Measurements from ENCODE around the gene GNPTG.

GNPTG gene

DNA sequence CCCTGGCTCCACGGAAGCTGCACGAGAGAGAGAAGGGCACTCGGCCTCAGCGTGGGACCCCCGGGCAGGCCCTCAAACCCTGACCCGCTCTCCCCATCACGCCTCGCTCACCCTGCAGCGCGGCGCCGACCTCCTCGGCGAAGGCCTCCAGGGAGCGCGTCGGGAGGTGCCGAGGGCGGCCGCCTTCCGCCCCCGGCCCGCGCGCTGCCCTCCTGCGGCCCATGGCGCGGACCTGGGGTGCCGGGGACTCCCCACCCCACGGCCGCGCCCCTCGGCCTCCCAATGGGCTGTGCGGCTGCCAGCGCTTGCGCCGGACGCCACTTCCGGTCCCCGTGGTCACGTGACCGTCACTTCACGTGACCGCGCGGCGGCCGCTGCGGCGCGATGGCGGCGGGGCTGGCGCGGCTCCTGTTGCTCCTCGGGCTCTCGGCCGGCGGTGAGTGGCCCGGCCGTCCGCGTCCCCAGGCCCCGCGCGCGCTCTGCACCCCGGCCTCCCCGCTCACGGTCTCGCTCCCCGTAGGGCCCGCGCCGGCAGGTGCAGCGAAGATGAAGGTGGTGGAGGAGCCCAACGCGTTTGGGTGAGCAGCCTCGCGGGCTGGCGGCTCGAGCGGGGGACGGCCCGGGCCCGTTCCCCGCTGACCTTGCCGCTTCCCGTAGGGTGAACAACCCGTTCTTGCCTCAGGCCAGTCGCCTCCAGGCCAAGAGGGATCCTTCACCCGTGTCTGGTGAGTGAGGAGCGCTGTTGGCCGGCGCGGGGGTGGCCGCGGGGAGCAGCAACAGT lies at the start of gene GNPTG, which contains the start of gene TSR3:
TSS of gene GNPTG (plus strand) at position 350 of the 781 bp plus-strand sequence. CDS start at position 385, 35 bp downstream.
TSS of gene TSR3 (minus strand) at position 297 of the 781 bp plus-strand sequence. CDS start at position 223, 74 bp downstream.
- peak; percentile 36 for DNase-seq

DNA sequence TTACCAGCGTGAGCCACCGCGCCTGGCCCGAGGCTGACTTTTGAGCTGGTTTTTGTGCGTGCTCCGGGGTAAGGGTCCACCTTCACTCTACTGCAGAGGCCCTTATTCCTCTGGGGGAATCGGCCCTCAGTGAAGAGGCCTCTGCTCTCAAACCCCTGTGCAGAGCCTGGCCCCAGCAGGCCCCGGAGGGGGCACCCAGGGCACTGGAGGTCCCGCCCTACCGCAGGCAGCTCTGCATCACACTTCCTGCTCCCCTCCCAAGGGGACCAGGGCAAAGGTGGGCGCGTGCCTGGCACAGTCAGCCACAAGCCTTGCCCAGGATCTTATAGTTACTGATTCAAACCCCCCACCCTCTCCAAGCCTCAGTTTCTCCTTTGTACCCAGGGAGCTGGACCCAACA lies 45.9 kb upstream of the GNPTG start:
- DNase-seq, result no peak

DNA sequence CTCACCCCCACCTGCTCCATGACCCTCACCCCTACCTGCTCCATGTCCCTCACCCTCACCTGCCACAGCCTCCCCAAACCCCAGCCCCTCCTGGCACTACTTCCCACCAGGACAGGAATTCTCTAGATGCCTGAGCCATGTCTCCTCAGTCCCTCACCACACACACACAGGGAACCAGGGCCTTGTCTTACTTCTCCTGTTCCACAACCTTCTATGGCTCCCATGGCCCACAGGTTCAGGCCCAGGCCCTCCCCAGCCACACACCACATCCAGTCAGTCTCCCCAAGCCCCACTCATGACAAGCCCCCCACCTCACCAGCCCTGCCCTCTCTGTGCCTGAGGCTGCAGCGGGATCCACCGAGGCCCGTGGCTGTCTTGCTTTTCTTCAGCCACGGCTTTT lies 45.4 kb upstream of the GNPTG start:
- DNase-seq, result no peak

DNA sequence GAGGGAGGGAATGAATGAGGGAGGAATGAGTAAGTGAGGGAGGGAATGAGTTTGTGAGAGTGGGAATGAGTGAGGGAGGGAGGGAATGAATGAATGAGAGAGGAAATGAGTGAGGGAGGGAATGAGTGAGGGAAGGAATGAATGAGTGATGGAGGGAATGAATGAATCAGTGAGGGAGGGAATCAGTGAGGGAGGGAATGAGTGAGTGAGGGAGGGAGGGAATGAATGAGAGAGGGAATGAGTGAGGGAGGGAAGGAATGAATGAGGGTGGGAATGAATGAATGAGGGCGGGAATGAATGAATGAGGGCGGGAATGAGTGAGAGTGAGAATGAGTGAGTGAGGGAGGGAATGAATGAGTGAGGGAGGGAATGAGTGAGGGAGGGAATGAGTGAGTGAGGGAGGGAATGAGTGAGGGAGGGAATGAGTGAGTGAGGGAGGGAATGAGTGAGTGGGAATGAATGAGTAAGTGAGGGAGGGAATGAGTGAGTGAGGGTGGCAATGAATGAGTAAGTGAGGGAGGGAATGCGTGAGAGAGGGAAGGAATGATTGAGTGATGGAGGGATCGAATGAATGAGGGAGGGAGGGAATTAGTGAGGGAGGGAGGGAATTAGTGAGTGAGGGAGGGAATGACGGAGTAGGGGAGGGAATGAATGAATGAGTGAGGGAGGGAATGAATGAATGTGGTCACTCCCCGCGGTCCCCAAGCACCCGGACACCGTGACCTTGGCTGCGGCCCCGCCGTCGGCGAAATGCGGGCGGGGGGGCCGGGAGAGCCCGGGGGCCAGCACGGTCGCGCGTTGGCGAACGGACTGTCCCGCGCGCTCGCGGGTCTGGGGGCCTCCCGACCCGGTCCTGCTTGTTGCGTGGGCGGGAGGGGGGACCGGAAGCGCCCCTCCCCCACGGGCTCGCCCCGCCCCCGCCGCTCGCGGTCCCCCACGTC lies 43.4 kb upstream of the GNPTG start:
- DNase-seq, result no peak

DNA sequence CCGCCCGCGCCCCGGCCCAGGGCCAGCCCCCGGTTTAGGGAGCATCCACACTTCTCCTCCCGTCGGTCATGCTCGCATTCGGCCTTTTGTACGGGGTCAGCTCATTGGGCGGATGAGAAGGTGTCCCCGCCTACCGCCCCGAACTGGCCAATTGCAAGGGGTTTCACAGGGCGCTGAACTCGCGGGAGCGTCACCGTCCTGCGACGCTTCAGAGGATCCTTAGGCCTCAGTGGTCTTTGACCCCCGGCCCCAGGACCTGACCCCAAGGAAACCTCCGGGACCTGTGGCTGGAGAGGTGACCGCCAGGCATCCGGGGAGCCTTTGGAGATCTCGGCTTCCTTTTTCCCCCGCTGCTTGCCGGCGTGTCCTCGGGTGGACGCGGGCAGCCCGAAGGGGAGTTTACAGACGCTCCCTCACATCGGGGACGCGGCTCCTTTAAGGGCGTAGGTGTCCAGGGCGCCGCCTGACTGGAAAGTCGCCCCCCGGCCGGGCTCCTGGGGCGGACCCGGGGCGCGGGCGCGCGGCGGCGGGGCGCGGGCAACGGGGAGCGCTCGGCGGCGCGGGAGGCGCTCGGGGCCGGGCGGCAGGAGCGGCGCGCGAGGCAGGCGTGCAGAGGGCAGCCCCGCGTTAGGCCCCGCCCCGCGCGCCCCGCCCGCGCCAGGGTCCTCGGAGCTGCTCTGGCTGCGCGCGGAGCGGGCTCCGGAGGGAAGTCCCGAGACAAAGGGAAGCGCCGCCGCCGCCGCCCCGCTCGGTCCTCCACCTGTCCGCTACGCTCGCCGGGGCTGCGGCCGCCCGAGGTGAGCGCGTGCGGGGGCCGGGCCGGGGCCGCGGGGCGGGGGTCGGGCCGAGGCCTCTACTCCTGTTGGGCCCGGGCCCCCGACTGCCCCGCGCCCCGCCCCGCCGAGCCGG lies 42.5 kb upstream of the GNPTG start, which contains the start of gene UBE2I:
TSS of gene UBE2I (plus strand) at position 660 of the 909 bp plus-strand sequence. CDS start 4,395 bp downstream, outside the sequence.
- peak; percentile 78 for DNase-seq

DNA sequence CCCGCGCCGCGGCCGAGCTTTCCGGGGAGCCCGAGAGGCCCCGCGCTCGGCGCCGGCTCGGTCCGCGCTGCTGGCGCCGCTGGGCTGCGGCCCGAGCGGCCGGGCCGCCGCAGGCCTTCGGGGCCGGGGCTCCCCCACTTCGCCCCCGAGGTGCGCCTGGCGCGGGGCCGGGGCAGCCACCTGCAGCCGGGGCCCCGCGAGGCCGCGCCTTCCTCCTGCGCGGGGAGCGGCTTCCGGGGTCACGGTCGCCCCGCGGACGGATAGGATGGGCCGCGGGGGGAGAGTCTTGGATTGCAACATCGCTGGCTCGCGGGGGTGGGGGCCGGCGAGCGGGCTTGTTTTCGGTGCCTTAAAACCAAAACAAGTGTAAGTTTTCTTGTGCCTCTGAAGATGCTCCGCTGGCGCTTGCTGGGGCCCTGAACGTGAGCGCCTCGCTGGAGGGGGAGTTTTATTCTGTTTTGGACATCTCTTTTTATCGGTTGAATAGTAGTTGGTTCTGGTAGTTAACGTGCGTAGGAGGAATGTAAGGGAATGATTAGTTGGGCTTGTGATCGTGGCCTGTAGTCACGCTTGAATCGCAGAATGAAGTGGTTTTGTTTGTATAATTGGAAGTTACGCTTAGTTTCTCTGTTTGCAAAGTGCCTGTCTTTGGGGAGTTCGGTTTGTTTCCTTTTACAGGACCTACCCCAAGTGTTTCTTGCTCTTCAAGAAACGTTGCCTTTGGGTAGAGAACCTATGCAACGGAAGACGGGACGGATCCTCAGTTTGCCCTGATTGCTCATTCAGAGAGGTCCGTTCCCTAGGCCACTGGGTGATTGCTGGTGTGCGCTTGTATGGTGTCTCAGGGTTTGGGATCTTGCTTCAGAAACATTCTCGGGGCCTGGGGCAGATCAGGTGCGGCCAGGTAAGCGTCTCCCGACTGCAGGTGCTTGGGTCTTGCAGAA lies 41.6 kb upstream of the GNPTG start:
- no peak for DNase-seq

DNA sequence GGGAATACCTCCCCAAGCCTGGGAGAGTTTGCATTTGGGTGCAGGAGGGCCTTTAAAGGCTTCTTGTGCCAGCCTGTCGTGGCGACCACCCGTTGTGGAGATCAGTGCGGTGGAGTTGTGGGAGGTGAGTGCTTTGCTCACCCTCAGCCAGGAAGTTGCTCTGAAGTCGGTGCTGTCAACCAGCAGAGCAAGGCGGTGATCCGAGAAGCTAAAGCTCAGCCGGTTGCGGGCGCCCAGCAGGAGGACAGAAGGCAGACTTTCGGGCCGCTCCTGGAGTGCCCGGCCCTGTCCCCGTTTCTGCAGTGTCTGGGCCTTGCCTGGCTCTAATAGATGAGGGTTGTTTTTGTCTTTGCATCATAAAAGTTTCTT lies 40.9 kb upstream of the GNPTG start:
- DNase-seq, result no peak

DNA sequence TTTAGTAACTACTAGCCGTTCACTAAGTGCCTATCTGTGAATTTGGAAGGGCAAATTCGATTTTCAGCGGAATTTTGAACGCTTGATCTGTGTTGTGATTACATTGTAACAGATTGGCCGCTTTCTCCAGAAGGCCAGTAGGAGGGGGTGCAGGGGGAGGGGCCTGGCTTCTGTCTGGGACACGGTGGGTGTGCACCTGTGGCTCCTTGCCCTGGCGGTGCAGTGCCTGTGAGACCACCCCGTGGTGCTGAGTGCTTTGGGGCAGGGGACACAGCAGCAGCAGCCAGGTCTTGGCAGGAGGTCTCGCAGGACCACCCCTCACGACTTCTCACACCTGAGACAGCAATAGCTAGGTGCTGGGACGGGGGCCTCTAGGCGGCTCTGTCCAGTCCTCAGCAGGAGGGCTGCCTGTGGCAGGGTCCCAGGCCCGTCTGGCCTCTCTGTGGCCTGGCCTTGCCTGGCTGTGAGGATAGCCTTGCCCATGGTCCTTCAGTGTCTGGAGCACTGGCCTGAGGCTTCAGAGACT lies 40.5 kb upstream of the GNPTG start:
- no peak for DNase-seq

DNA sequence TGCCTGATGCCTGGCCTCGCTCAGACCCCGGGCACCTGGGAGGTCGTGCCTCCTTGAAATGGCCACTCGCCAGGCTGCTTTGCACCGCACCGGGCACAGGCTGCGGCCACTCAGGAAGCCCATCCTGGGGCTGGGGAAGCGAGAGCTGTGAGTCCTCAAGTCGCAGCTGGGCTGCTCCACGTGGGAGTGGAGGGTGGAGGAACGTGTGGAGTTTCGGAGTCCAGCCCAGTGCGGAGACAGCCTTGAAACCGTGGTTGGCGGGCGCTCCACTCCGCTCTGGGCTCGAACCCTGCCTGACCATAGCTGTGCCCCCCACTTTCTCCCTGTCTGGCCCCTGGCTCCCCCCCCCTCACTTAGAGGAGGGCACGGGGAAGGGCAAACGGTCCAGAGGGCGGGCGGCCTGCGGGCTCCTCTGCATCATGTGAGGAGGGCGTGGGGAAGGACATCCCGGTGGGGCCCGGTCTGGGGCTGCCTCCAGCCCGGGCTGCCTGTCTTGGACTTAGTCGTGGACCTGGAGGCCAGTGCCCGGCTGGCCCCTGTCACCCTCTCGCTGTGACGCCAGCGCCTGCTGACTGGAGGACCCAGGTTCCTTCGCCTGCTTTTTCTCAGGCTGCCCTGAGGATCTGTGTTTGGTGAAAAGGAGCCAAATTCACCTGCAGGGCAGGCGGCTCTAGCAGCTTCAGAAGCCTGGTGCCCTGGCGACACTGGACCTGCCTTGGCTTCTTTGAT lies 39.8 kb upstream of the GNPTG start:
- no peak for DNase-seq

DNA sequence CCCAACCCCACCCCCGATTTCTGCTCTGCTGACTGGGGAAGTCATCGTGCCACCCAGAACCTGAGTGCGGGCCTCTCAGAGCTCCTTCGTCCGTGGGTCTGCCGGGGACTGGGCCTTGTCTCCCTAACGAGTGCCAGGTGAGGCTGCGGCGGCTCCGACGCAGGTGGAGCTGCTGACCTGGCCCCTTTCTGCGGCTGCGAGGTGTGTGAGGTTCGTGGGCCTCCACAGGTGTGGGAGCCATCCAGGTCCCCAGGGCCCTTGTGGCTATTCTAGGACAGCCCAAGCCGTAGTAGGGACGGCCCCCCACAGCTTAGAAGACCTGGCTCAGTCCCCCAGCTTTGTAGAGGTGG lies 39.3 kb upstream of the GNPTG start:
- no peak for DNase-seq

DNA sequence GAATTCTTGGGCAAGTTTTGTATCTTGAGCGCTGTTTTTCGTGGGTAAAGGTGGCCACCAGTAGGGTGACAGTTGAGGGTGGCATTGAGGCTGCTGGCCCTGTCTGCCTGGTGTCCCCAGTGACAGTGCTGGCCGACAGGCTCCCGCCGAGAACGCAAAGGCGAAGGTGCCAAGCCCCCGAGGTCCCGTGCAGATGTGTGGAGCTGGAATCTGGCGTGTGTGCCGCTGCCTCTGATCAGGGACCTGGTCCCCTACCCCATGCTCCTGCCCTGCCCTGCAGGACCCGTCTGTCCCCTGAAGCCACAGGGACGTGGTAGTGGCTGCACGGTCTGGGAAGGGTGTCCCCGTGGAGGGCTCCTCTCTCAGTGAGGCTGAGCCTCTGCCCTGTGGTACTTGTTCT lies 38.8 kb upstream of the GNPTG start:
- DNase-seq, result no peak

DNA sequence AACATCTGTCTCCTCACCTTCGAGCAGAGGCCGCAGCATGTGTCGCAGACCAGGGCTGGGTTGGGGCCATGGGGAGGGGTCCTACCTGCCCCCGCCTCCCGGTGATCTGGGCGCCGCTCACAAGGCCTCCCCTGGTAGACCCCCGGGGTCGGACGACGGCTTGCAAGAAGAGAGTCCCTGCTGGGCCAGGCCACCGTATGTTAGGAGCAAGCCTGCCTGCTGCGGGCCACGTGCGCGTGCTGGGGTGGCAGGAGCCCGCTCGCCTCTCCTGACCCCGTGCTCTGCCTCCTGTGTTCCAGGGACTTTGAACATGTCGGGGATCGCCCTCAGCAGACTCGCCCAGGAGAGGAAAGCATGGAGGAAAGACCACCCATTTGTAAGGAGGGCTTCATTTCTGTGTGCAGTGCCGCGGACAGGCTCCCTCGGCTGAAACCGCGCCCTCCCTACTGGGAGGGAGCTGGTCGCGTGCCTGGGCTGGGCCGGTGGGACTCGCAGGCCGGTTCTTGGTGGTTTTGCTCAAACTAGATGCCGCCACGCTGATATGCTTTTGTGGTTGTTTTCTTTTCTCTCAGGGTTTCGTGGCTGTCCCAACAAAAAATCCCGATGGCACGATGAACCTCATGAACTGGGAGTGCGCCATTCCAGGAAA lies 37.9 kb upstream of the GNPTG start:
- no peak for DNase-seq

DNA sequence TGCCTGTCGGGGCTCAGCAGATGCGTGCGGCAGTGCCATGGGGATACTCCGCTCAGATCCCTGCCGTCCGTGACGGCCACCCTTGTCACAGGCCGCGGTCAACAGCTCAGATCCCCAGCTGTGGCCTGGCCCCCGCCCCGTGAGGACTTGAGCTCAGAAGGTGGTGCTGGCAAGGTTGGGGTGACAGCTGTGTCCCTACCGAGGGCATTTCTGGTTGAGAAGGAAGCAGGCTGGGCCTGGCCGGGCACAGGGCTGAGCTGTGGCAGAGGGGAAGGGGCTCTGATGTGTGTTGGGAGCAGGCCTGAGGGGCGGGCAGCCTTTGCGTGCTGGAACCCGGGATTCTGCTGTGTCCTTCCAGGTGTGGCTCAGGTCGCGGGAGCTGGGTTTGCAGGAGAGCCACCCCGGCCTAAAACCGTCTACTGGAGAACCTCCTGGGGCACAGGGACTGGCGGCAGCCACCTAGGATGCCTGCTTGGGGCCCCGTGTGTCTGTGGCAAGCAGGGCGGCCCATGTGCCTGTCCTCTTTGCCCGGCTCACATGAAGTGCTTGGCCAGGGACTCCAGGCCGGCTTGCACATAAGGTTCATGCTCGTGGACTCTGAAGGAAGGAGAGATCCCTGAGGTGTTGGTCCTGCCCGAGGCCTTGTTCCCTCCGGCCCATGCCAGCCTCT lies 37.2 kb upstream of the GNPTG start:
- DNase-seq, result no peak

DNA sequence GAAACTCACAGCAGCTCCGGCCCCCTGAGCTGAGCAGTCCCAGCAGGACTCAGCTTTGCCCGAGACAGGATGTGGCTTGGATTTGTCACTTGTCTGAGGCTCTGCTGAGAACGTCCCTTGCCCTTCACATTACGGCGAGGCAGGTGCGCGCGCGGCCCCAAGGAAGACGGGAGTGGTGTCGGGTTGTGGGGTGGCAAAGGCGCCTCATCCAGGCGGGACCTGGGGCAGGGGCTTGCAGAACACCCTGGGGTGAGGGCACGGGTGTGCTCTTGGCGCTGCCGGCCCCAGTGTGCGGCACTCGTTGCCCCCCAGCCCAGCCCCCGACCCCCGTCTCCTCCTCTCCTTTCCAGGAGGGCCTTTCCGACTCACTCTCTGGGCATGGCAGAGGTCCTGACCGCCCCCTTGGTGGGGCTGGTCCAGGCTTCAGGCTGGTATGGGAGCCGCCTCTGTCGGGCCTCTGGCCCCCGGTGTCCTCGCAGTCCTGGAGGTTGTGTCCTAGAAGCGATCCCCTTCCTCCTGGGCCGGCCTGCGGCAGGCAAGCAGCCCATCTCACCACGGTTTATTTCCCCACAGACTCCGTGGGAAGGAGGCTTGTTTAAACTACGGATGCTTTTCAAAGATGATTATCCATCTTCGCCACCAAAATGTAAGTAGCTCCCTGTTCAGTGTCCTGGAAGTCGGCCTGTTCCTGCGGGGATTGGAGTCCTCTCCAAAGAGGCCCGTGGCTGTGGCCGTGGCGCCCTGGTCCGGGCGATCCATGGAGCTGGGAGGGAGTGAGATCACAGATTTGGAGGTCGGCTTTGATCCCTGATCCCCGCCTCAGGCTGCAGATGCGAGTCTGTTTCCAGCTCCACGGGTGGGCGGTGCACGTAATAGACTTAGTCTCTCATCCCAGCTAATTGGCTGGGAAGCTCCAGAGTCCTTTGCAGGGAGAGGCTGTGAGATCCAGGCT lies 36.4 kb upstream of the GNPTG start:
- no peak for DNase-seq

DNA sequence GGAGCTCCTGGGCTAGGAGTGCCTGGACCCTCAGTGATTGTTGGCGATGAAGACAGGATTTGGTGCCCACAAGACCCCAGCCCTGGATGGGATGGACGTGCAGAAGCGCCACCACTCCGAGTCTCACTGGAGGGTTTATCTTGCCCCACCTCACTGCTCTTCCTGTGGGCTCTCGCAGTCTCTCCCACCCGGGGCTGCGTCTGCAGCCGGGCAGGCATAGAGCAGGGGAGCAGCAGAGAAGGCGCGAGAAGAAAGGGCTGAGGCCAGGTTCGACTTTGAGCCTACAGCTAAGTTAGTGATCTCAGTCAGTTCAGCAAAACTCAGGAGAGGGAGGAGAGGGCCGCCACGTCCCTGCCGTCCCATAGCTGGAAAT lies 35.7 kb upstream of the GNPTG start:
- DNase-seq, result no peak

DNA sequence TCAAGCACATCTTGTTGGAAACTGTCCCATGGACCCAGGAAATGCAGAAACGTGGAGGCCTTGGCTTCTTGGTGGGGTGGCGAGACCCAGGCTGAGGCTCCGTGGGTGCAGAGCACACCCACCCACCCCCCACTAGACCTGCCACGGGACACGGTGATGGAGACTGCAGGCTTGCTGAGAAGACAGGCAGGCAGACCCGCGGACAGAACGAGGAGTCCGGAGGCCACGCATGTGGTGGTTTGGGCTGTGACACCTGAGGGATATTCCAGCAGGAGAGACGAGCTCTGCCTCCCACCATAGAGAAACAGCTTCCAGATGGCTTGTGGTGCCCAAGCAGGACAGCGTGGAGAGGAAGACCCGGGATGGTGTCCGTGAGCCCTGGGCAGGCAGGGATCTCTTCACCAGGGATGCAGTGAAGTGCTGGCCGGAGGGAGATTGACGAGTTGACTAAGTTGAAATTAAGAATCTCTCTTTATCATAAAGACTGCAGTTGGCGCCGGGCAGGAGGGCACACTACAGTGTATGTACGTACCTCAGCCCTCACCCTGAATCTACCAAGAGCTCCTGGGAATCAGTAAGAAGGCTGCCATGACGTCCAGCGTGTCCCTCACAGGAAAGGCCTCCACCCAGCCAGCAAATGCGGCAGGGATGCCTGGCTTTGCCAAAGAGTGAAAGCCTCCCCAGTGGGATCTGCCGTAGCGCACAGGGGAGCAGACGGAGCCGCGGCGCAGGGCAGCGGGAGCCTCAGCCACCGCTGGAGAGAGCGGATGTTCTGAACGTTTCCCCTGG lies 34.1 kb upstream of the GNPTG start:
- no peak for DNase-seq

DNA sequence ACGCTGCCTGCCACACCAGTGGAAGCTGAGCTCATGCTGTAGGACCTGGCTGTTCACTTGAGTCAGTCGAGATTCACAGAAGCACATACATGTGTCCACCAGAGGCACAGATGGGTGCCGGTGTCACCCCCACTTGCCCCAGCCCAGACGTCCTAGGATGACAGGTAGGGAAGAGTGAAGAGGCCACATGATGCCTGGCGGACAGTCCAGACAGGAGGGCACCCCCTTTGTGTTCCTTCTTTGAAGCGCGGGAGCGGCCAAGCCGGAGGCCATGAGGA lies 33.5 kb upstream of the GNPTG start:
- DNase-seq, result no peak

DNA sequence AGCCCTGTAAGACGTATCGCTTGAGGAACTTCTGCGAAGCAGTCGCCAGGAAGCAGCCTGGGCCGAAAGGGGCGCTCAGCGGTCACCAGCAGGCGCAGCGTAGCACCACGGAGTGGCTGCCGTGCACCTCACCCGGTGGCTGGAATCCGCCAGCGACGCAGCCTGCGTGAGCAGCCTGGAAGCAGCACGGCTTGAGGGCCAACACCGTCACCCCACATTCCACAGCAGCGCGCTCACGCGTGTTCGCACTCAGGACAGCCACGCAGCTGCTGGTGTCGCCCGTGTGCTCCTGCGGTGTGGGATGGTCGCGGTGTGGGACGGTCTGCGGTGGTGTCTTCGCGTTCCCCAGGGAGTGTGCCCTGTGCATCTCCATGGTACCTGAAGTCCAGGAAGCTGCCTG lies 32.7 kb upstream of the GNPTG start:
- no peak for DNase-seq

Measured in NCI-H526 treated with DMSO at 0.1 percent for 48 hours (cell line).